GM18868 (cell line): Measurements from ENCODE around the gene FYCO1.

ENCODE experiments used
- ATAC-seq: cut with Tn5 transposase; IDR thresholded peaks from one replicate; pipeline ENCODE4 v1.9.1; 2021; ENCODE audit warnings: mild to moderate bottlenecking, moderate library complexity; ENCODE audit not compliant: unreplicated experiment

The FYCO1 gene

GRCh38 chr3:45984331-45985312 is 11.0 kb downstream of the FYCO1 start:
- no peak for ATAC-seq

- ATAC-seq, result no peak
Observed at GRCh38 chr3:45983770-45984169, 11.9 kb downstream of the FYCO1 start.

- ATAC-seq, result no peak
Observed at GRCh38 chr3:45981346-45982074, 14.1 kb downstream of the FYCO1 start.

- no peak for ATAC-seq
Observed at GRCh38 chr3:45980819-45981218, 14.8 kb downstream of the FYCO1 start.

- no peak for ATAC-seq
Observed at GRCh38 chr3:45980229-45980813, 15.3 kb downstream of the FYCO1 start.

- ATAC-seq, result peak; percentile 52
Observed at GRCh38 chr3:45979378-45979777, 16.2 kb downstream of the FYCO1 start.

- no peak for ATAC-seq
Observed at GRCh38 chr3:45978006-45978761, 17.4 kb downstream of the FYCO1 start.

GRCh38 chr3:45976191-45977091 is 19.2 kb downstream of the FYCO1 start:
- no peak for ATAC-seq

- no peak for ATAC-seq
Observed at GRCh38 chr3:45975686-45976085, 19.9 kb downstream of the FYCO1 start.

GRCh38 chr3:45974686-45975085 is 20.9 kb downstream of the FYCO1 start:
- ATAC-seq, result no peak

GRCh38 chr3:45972534-45973402 is 22.9 kb downstream of the FYCO1 start:
- ATAC-seq, result peak; percentile 46

- ATAC-seq, result no peak
Observed at GRCh38 chr3:45969953-45970352, 25.7 kb downstream of the FYCO1 start.

GRCh38 chr3:45969116-45969515 is 26.5 kb downstream of the FYCO1 start:
- no peak for ATAC-seq

- ATAC-seq, result no peak
Observed at GRCh38 chr3:45968706-45969105, 26.9 kb downstream of the FYCO1 start.

GRCh38 chr3:45968149-45968548 is 27.5 kb downstream of the FYCO1 start:
- no peak for ATAC-seq

- ATAC-seq, result no peak
Observed at GRCh38 chr3:45967724-45968123, 27.9 kb downstream of the FYCO1 start.

- no peak for ATAC-seq
Observed at GRCh38 chr3:45966950-45967640, 28.5 kb downstream of the FYCO1 start.

GRCh38 chr3:45966371-45966791 is 29.2 kb downstream of the FYCO1 start:
- no peak for ATAC-seq
